Renal cortical epithelial cell (primary cell): Measurements from ENCODE around the gene LGR5. TPM values are rescaled to one million over a fixed set of nuclear protein-coding genes. Genes with fewer than 3 reads are reported as not detected.
"Not testable (repeated sequence)": the region's sequence is repeated elsewhere in the genome, so short reads cannot be mapped to it uniquely, and the experiment has no call there.

Experiments used
- DNase-seq: peaks from one replicate; pipeline ENCODE4 v3.0.0-alpha.2; 2011; ENCODE audit warnings: low read depth
- total RNA-seq: library from RNA; depleted of rRNA; stranded (reverse); fragments of >200 nt; gene quantifications from 2 replicates; pipeline ENCODE4 v1.2.3, GENCODE V29; 2014

Gene LGR5
- total RNA-seq, 1 donor from 2014 or later = 0.05 TPM

DNA sequence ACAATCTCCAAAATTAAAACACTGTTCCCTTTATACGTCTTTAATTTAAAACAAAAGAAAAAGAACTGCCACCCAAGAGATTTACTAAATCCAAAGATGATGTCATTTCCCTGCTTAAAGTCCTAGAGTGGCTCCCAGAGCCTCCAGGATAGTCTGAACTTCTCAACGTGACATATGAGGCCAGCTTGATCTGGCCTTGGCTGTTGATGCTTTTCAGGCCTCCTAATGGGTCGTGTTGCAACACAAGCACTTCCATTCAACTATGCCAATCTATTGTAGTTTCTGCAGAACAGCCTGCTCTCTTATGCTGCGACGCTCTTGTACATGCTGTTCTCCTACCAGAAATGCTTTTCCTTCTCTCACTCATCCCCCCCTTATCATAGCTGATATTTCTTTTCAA is 35.7 kb downstream of the LGR5 start:
- DNase-seq = no peak

DNA sequence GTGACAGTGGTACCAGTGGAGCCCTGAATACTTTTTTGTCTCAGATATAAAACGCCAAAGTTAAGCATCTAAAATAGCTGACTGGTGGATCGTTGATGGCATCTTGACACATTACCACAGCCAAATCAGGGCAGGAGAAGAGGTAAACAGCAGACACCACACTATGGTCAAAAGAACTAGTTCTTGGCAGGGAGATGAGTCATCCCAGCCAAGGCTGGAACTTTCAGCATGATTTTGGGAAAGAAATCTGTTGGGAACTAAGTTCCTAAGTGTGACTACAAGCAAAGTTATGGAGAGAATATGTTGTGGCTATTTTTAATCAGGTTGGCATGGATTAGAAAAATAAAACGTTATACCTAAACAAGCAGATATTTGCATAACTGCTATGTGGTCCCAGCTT is 36.9 kb downstream of the LGR5 start:
- peak; percentile 85 for DNase-seq

GRCh38 chr12:71477609-71478008 is 38.0 kb downstream of the LGR5 start:
- no peak for DNase-seq

GRCh38 chr12:71478270-71478669 is 38.7 kb downstream of the LGR5 start:
- DNase-seq = peak; percentile 10

DNA sequence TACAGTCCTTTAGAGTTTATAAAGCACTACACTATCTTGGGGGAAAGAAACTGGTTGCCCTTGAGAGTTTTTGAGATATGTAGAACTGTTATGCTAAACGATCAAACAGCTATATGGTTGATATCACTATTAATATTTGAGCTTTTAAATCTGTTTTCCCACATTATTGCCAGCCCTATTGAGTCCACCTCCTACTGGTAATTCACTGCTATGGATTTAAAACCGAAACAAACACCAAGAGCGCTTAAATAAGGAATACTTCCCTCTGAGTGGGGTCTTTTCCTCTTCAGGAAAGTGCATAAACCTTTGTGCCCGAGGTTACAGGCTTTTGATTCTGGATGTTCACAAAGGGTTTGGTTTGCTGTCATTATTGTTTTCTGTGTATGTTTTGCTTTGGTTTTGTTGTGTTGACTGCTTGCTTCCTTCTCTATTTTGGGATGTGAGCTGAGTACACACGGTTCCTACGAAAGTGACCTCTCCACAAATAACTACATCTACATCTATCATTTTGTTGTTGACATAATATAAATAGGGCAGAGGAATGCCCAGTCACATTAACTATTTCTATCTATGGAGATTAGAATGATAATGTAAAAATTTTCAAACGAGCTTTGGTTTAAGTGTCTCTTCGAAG is 44.8 kb downstream of the LGR5 start:
- no peak for DNase-seq

DNA sequence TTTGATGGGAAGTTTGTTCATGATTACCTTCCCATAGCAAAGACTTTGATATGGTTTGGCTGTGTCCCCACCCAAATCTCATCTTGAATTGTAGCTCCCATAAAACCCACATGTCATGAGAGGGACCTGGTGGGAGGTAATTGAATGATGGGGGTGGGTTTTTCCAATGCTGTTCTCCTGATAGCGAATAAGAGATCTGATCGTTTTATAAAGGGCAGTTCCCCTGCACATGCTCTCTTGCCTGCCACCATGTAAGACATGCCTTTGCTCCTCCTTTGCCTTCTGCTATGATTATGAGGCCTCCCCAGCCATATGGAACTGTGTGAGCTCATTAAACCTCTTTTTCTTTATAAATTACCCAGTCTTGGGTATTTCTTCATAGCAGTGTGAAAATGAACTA is 51.2 kb downstream of the LGR5 start:
- DNase-seq = not testable (repeated sequence)

DNA sequence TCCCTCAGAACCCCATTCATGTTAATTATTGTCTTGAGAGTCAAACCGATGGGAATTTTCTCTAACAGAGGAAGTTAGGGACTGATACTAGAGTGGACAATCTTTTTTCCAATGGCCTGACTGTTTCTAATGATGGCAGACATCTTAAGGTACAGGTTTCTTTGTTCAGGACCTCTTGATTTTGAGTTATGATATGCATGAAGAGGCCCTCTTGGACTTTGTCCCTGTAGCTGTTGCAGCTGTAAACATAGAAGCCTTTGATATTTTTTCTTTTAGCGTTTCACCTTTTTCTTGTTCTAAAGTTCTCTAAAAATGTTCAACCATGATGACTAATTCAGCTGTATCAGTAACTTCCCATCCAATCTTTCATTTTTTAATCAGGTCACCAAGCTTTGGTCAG is 53.0 kb downstream of the LGR5 start:
- no peak for DNase-seq

DNA sequence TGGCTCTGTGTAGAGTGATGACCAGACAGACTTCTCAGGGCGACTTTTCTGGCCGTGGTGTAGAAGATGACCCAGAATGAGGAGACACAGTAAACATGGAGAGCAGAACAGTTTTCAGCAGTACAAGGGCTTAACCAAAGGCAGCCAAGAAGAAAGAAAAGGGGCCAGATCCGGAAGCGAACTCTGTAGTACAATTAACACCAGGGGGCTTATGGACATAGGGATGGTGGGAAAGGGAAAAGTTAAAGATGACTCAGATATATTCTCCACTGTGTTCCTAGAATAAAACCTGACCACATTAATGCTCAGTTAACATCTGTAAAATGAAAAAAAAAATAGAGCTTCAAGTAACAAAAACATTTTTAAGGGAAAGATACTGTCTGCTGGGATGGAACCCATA is 60.2 kb downstream of the LGR5 start:
- DNase-seq = no peak

GRCh38 chr12:71503579-71504391 is 64.2 kb downstream of the LGR5 start:
- peak; percentile 32 for DNase-seq

- DNase-seq = no peak
Measured at GRCh38 chr12:71504476-71504875, 64.9 kb downstream of the LGR5 start.

DNA sequence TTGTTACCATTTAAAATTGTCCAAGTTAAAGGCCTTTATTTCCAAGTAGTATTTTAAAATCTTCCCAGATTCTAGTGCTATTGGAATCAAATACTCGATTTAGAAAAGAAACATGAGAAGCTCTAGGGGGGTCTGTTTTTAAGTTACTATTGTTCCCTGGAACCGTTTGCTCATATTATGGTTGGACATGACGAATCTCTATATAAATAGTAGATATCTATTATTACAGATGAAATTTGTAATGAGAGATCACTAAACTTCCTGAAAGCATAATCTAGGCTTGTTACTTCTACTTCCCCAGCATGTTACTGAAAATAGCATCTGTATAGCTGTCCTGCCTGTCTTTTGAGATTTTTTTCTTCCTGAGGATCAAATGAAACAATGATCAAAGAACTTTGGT is 70.1 kb downstream of the LGR5 start:
- DNase-seq = no peak

DNA sequence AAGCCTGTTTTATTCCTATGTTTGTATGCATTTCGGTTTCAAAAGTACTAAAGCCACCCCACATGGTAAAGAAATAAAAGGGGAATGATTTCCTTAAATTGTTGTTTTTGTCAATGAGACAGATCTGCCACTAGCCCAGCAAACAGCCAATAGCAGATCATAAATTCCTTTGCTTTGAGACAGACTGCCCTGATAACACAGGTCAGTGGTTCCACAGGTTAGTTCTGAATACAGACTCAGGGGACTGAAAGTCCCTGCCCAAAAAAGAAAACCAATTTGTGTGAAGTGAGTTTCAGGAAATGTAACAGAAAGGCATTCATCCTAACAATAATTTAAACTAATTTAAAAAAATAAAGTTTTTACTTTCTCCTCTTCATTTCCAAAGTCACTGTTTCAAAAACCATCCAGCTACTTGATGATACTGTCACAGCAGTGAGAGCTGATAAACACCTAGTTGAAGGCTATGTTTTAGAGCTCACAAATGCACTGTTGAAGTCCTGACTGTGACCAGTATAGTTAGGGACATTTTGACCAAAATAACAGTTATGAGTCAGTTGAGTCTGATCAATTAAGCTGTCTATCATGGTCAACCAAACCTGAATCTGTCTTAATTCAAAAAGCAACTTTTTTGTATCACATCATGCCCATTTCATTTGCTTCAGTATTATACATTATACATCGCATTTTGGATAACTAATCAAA is 77.7 kb downstream of the LGR5 start:
- peak; percentile 16 for DNase-seq

DNA sequence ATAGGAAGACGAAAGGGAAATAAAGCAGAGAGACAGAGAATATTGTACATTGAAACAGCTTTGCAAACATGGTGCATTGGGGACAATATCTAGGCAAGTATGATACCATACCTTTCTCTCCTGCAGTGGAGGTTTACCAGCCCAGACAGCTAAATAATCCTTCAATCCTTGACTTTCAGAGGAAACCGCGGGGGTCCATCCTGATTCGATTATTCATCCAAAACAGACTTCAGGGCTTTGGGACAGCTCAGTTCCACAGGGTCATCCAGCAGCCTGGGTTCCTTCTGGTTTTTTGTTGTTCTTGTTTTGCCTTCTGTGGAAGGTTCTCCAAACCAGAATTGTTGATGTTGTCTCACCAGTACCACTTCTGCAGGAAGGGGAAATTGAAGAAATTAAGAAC is 81.5 kb downstream of the LGR5 start:
- no peak for DNase-seq

GRCh38 chr12:71524626-71525025 is 85.0 kb downstream of the LGR5 start:
- no peak for DNase-seq

GRCh38 chr12:71533703-71534102 is 94.1 kb downstream of the LGR5 start:
- no peak for DNase-seq

GRCh38 chr12:71536279-71536938 is 96.8 kb downstream of the LGR5 start:
- DNase-seq = no peak

GRCh38 chr12:71536939-71537622 is 97.5 kb downstream of the LGR5 start:
- no peak for DNase-seq

GRCh38 chr12:71538807-71539206 is 99.2 kb downstream of the LGR5 start:
- no peak for DNase-seq

GRCh38 chr12:71541583-71541982 is 102.0 kb downstream of the LGR5 start:
- DNase-seq = no peak

GRCh38 chr12:71546322-71546861 is 106.8 kb downstream of the LGR5 start:
- DNase-seq = no peak

DNA sequence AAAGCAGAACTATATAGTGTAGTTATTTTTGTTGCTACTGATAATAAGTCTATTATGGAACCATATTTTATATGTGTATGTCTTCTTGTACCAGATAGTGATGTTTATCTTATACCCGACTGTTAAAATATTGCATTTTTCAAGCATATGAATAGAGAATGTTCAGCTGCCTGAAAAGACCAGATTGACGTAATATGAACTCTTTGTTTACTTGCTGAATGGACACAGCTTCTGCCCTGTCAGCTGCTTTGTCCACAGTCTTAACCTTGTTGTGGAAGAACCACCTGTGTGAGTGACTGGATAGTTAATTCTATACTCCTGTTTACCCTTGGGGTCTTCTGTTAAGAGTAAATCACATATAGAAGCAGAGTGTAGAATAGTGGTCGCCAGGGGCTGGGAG is 109.3 kb downstream of the LGR5 start:
- no peak for DNase-seq
